H1 (cell line): ENCODE results near the gene ZBTB16. TPM values are rescaled to one million over a fixed set of nuclear protein-coding genes. Genes with fewer than 3 reads are reported as not detected.

ENCODE experiments used
- CTCF ChIA-PET: fragments of 300-600 bp; sonication (Branson Sonifier 250); formaldehyde crosslinking; loops from one replicate; lab custom pipeline; 2021; ENCODE audit not compliant: partially characterized antibody; lab: Charles Lee
- POLR2A ChIA-PET: fragments of 300-600 bp; sonication (Branson Sonifier 250); formaldehyde crosslinking; loops from one replicate; lab custom pipeline; 2021; ENCODE audit warnings: inconsistent platforms; ENCODE audit not compliant: partially characterized antibody; lab: Charles Lee
- DNase-seq, 2 experiments: peaks; one replicate each; pipeline versions ENCODE4 v3.0.0 to v3.0.0-alpha.2; 2010 to 2022; ENCODE audit warnings: low spot score in 2 of 2, low read depth in 1 of 2, mixed read lengths in 1 of 2
- FAIRE-seq: peaks from 2 replicates; lab custom pipeline; 2011; peaks lifted over from hg19 to GRCh38; lab: Jason Lieb, UNC
- H2AFZ ChIP-seq: 2 replicates; pipeline ENCODE4 v1.8.1; 2012; ENCODE audit warnings: low read length, inconsistent platforms
- H2AK5ac ChIP-seq: 2 replicates; pipeline ENCODE4 v1.6.1; 2013; ENCODE audit warnings: low read depth, low read length
- H2BK120ac ChIP-seq: replicated peaks from 2 replicates; pipeline ENCODE3; 2013; ENCODE audit warnings: low read depth, low read length, inconsistent platforms
- H2BK12ac ChIP-seq: 2 replicates; pipeline ENCODE4 v1.6.1; 2013; ENCODE audit warnings: low read depth, low read length
- H2BK15ac ChIP-seq: 2 replicates; pipeline ENCODE4 v1.6.1; 2013; ENCODE audit warnings: low read length
- H2BK20ac ChIP-seq: 2 replicates; pipeline ENCODE4 v1.6.1; 2013; ENCODE audit warnings: low read length
- H2BK5ac ChIP-seq: 2 replicates; pipeline ENCODE4 v1.6.1; 2013; ENCODE audit warnings: low read depth, low read length
- H3K14ac ChIP-seq: 2 replicates; pipeline ENCODE4 v1.6.1; 2013; ENCODE audit warnings: inconsistent platforms; ENCODE audit not compliant: insufficient read length
- H3K18ac ChIP-seq: 2 replicates; pipeline ENCODE4 v1.6.1; 2013; ENCODE audit warnings: low read length; ENCODE audit errors: extremely low read depth
- H3K23ac ChIP-seq: 2 replicates; pipeline ENCODE4 v1.6.1; 2013; ENCODE audit warnings: inconsistent platforms; ENCODE audit not compliant: insufficient read length
- H3K23me2 ChIP-seq: 2 replicates; pipeline ENCODE4 v1.6.1; 2013; ENCODE audit warnings: low read depth, low read length
- H3K27ac ChIP-seq: 2 replicates; pipeline ENCODE4 v1.6.1; 2011; ENCODE audit warnings: low read depth, low read length, inconsistent platforms
- H3K27me3 ChIP-seq, 4 experiments: replicated peaks in 1 of 4; 1 replicate in 1 of 4; 2 replicates in 3 of 4; pipeline versions ENCODE4 v1.6.1 to v1.8.1; 2011 to 2013; ENCODE audit warnings: low read length in 3 of 4, mild to moderate bottlenecking in 3 of 4, inconsistent platforms in 2 of 4, mixed read lengths in 2 of 4, moderate library complexity in 1 of 4; ENCODE audit not compliant: control insufficient read depth in 3 of 4, insufficient read depth in 3 of 4; ENCODE audit errors: extremely low read depth in 1 of 4
- H3K36me3 ChIP-seq, 4 experiments: 2 replicates each; pipeline versions ENCODE4 v1.6.1 to v1.8.1; 2011 to 2013; ENCODE audit warnings: mild to moderate bottlenecking in 4 of 4, low read length in 3 of 4, moderate library complexity in 2 of 4, control low read depth in 1 of 4, inconsistent platforms in 1 of 4; ENCODE audit not compliant: insufficient read depth in 4 of 4, control insufficient read depth in 2 of 4
- H3K4ac ChIP-seq: replicated peaks from 2 replicates; pipeline ENCODE3; 2013; ENCODE audit warnings: low read length, low read depth, mixed read lengths, inconsistent platforms; ENCODE audit not compliant: insufficient read length
- H3K4me1 ChIP-seq, 4 experiments: replicated peaks in 1 of 4; 1 replicate in 1 of 4; 2 replicates in 3 of 4; pipeline versions ENCODE4 v1.6.1 to v1.8.1; 2011 to 2013; ENCODE audit warnings: low read length in 3 of 4, inconsistent platforms in 2 of 4, mixed read lengths in 1 of 4; ENCODE audit not compliant: insufficient read depth in 4 of 4, control insufficient read depth in 3 of 4
- H3K4me2 ChIP-seq, 2 experiments: 2 replicates each; pipeline versions ENCODE4 v1.6.1 to v1.8.1; 2011 to 2013; ENCODE audit warnings: low read depth in 2 of 2, low read length in 2 of 2, control low read depth in 1 of 2, inconsistent platforms in 1 of 2, mild to moderate bottlenecking in 1 of 2; ENCODE audit not compliant: insufficient read depth in 1 of 2
- H3K4me3 ChIP-seq, 4 experiments: fragments of 200-600, 300-600 bp in 1 of 4; sonication (generic), shearing (Covaris generic), sonication (Bioruptor Twin) in 1 of 4; 2 replicates each; pipeline versions ENCODE4 v1.5.1 to v1.8.1; 2011 to 2016; ENCODE audit warnings: low read length in 4 of 4, low read depth in 3 of 4, control low read depth in 2 of 4, inconsistent platforms in 2 of 4, mild to moderate bottlenecking in 2 of 4, mixed read lengths in 1 of 4, moderate library complexity in 1 of 4; ENCODE audit not compliant: insufficient read depth in 2 of 4; ENCODE audit errors: extremely low read depth in 1 of 4
- H3K56ac ChIP-seq: replicated peaks from 2 replicates; pipeline ENCODE3; 2013; ENCODE audit warnings: low read depth, mild to moderate bottlenecking, mixed read lengths, low read length, inconsistent platforms; ENCODE audit not compliant: insufficient read length
- H3K79me1 ChIP-seq: 2 replicates; pipeline ENCODE4 v1.6.1; 2013; ENCODE audit warnings: low read depth, low read length, control low read depth
- H3K79me2 ChIP-seq, 2 experiments: 2 replicates each; pipeline versions ENCODE4 v1.6.1 to v1.8.1; 2012 to 2013; ENCODE audit warnings: low read length in 2 of 2, mild to moderate bottlenecking in 2 of 2, inconsistent platforms in 1 of 2; ENCODE audit not compliant: insufficient read depth in 2 of 2, control insufficient read depth in 1 of 2
- H3K9ac ChIP-seq, 4 experiments: replicated peaks in 1 of 4; 1 replicate in 1 of 4; 2 replicates in 3 of 4; pipeline versions ENCODE4 v1.6.1 to v1.8.1; 2011 to 2013; ENCODE audit warnings: low read depth in 3 of 4, low read length in 3 of 4, control low read depth in 2 of 4, mild to moderate bottlenecking in 2 of 4, moderate library complexity in 2 of 4, inconsistent platforms in 1 of 4; ENCODE audit errors: extremely low read depth in 1 of 4
- H3K9me3 ChIP-seq, 2 experiments: 2 replicates each; pipeline versions ENCODE4 v1.6.1 to v1.8.1; 2012 to 2013; ENCODE audit warnings: mild to moderate bottlenecking in 2 of 2, moderate library complexity in 2 of 2, control low read depth in 1 of 2, inconsistent platforms in 1 of 2, low read depth in 1 of 2, low read length in 1 of 2, mixed read lengths in 1 of 2; ENCODE audit not compliant: insufficient read depth in 2 of 2
- H4K20me1 ChIP-seq, 2 experiments: replicated peaks in 1 of 2; 2 replicates each; pipeline versions ENCODE3 to v1.8.1; 2011 to 2013; ENCODE audit warnings: inconsistent platforms in 2 of 2, low read length in 2 of 2, mild to moderate bottlenecking in 1 of 2; ENCODE audit not compliant: insufficient read depth in 2 of 2, control insufficient read depth in 1 of 2
- H4K5ac ChIP-seq: 2 replicates; pipeline ENCODE4 v1.6.1; 2013; ENCODE audit warnings: low read length, low read depth, mixed read lengths, inconsistent platforms; ENCODE audit not compliant: insufficient read length
- H4K8ac ChIP-seq: 2 replicates; pipeline ENCODE4 v1.8.0; 2013; ENCODE audit warnings: mild to moderate bottlenecking, moderate library complexity, low read length, inconsistent platforms; ENCODE audit not compliant: insufficient read depth; ENCODE audit errors: extremely low read depth
- H4K91ac ChIP-seq: replicated peaks from 2 replicates; pipeline ENCODE3; 2013; ENCODE audit warnings: low read length, mixed read lengths, inconsistent platforms; ENCODE audit not compliant: insufficient read length
- CHD2 ChIP-seq: IDR thresholded peaks from 2 replicates; pipeline ENCODE4 v1.6.1; 2012; ENCODE audit warnings: low read length, improper control_type of control experiment
- POLR2AphosphoS5 ChIP-seq: IDR thresholded peaks from 2 replicates; pipeline ENCODE4 v1.6.1; 2011; ENCODE audit warnings: low read depth, low read length
- RBBP5 ChIP-seq: IDR thresholded peaks from 2 replicates; pipeline ENCODE4 v1.7.1; 2012; ENCODE audit warnings: low read depth, mild to moderate bottlenecking, inconsistent platforms, low read length, moderate library complexity, borderline replicate concordance
- SAP30 ChIP-seq: fragments of 300-600 bp; sonication (generic); IDR thresholded peaks from 2 replicates; pipeline ENCODE4 v1.7.1; 2012; ENCODE audit warnings: low read length, moderate library complexity, mild to moderate bottlenecking, inconsistent platforms; ENCODE audit not compliant: insufficient read depth, insufficient replicate concordance
- SIRT6 ChIP-seq: IDR thresholded peaks from one replicate; pipeline ENCODE4 v1.7.1; 2012; ENCODE audit warnings: low read length, inconsistent platforms
- WGBS, 2 experiments: shearing (Covaris generic) in 1 of 2; methylation state at CpG; one replicate each; pipeline versions ENCODE4 v1.1.6 to v1.1.7; 2013 to 2015; ENCODE audit warnings: low lambda C conversion rate in 2 of 2, mixed read lengths in 2 of 2, inconsistent platforms in 1 of 2, low coverage in 1 of 2, missing lambda C conversion rate in 1 of 2; ENCODE audit not compliant: insufficient replicate concordance in 2 of 2, insufficient coverage in 1 of 2, insufficient read length in 1 of 2; ENCODE audit errors: extremely low coverage in 1 of 2, missing lambda C conversion rate in 1 of 2; 5-methylcytosine and 5-hydroxymethylcytosine counted together
- polyA plus RNA-seq, 7 experiments: library from polyadenylated mRNA; depleted of rRNA in 3 of 7; stranded (reverse) in 5 of 7; unstranded in 2 of 7; fragments of >200 nt in 5 of 7; fragments of 200-250 nt in 2 of 7; gene quantifications; 1 replicate in 5 of 7; 2 replicates in 1 of 7; 4 replicates in 1 of 7; pipeline versions ENCODE4 v1.2.1 to v1.2.3, GENCODE V29; 2011 to 2013; ENCODE audit warnings: missing spikeins in 2 of 7, mixed read lengths in 2 of 7
- total RNA-seq: library from RNA; stranded (reverse); fragmentation: NEBNext Ultra II Directional; extraction: Animal tissue kit (Norgen Biotek cat#: 25700); gene quantifications from 2 replicates; pipeline ENCODE4 v1.2.1, GENCODE V29; 2021
- TF ChIP-seq, protein P1 (sequence below): IDR thresholded peaks from 2 replicates; pipeline ENCODE4 v1.6.1; 2012; ENCODE audit warnings: inconsistent platforms

Gene ZBTB16
- total and polyA plus RNA-seq, 2 of the 8 experiments (the other 6 are each of a cell fraction or from before 2014, with no cell fraction given), result 0.12 to 0.61 TPM

DNA sequence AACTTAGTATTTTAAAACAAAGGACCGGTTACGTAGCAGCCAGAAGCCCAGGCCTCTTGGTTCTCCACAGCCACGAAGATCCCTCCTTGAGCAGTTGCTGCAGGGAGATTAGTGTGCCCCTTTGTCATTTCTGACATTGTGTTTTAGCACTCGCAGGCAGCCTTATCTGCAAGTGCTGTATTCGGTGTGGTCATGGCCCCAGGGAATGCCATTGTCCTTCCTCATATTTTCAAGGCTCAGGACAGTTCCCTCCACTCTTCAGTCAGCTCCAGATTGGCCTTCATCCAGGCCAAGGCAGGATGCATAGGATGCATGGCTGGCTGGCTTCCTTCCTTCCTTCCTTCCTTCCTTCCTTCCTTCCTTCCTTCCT is 88.5 kb downstream of the ZBTB16 start:
- Histone ChIP-seq H3K36me3 (no peaks in the 10 kb centered on the region), H3K4me3 (no peak overlapping the region), H4K8ac (no peak overlapping the region), H4K20me1 (no peaks in the 10 kb centered on the region), H2AK5ac (no peak overlapping the region), H3K79me1 (no peaks in the 10 kb centered on the region)
- CTCF ChIA-PET, result interaction anchor here (0.7 to 1.0 kb wide), 2 partner anchors 62 to 102 kb away, joined by 3 read pairs; no protein-coding TSS in a partner anchor
- TF ChIP-seq CHD2 (no peak), SIRT6 (no peak), POLR2AphosphoS5 (no peak), RBBP5 (no peak), SAP30 (no peak)
- TF ChIP-seq, protein P1, sequence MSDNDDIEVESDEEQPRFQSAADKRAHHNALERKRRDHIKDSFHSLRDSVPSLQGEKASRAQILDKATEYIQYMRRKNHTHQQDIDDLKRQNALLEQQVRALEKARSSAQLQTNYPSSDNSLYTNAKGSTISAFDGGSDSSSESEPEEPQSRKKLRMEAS, result no peak
- TF ChIP-seq, all 59 proteins: peak for 0
- WGBS, 2 experiments, result 74% methylated on average over 5 of the region's 5 CpGs; no CpG with 5 or more reads in 1 of the 2 experiments
- Histone ChIP-seq H3K56ac (no peak overlapping the region), H4K5ac (no peak overlapping the region), H4K91ac (no peak overlapping the region), H3K9ac (no peak overlapping the region), H3K23me2 (no peaks in the 10 kb centered on the region), H3K27ac (no peak overlapping the region), H3K79me2 (no peaks in the 10 kb centered on the region), H2BK15ac (no peak overlapping the region), H3K4me2 (no peak overlapping the region), H3K23ac (no peak overlapping the region), H2BK20ac (no peak overlapping the region), H2AFZ (no peak overlapping the region), H3K18ac (no peak overlapping the region), H3K4ac (no peak overlapping the region), H2BK5ac (no peak overlapping the region), H2BK120ac (no peak overlapping the region), H3K9me3 (no peaks in the 10 kb centered on the region), H2BK12ac (no peak overlapping the region), H3K14ac (no peak overlapping the region), H3K27me3 (no peaks in the 10 kb centered on the region), H3K4me1 (peaks cover 0 to 7% (median 2%) of the 10 kb centered on the region in 4 experiments; a peak in 3 of 7 replicates)
- DNase-seq (no peak), FAIRE-seq (no peak)
- POLR2A ChIA-PET, result no interaction called here
